ENCODE measurements around the gene REX1BD.

Gene REX1BD

DNA sequence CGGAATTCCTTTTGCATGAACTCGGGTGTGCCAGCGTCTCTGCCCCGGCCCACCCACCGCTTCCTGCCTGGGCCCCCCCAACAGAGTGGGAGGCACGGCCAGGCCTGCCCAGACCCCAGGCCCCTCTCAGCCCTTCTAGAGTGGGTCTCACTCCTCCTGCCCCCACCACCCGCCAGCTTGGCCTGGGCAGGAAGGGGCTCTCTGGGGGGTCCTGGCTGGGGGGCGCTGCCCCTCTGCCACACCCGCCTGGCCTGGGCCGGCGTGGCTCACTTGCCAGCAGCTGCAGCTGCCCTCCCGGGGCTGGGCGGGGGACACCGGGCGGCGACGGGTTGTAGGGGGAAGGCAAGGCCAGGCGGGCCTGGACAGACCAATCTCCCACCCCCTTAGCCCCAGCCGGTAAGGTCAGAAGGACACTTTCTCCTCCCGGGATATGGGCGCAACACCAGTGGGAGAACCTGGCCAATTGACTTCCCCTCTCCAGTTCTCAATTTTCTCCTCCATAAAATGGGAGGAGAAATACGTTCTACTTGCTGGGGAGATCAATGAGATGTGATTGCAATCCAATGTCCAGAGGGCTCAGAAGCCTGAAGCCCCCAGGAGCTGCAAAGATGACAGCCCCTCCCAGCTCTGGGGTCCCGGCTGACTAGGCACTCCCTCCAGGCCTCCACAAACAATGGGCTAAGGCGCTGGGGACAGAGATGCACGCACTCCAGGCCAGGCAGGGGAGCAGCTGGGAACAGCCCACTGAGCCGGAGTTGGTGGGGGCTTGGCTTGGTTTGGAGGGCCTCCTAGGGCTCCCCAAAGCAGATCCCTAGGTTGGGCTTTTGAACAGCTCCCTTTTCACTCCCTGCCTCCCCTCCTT lies 15.6 kb downstream of the REX1BD start:
- DNase-seq = no peak

DNA sequence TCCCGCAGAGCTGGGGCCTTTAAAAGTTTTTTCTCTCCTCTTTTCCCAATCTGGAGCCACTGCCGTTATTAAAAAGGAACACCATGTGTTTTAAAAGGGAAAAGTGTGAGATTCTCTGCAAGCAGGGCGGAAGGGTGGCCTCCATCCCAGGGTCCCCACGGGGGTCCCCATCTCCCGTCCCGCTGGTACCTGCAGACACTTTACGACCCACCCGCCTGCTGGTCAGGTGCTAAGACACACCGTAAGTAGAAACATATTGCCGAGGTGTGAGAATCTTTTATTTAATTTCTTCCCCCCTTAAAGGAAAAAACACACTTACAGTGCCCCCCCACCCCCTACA lies 16.2 kb downstream of the REX1BD start:
- DNase-seq = no peak

GRCh38 chr19:18605196-18605545 lies 16.6 kb downstream of the REX1BD start:
- DNase-seq = no peak

DNA sequence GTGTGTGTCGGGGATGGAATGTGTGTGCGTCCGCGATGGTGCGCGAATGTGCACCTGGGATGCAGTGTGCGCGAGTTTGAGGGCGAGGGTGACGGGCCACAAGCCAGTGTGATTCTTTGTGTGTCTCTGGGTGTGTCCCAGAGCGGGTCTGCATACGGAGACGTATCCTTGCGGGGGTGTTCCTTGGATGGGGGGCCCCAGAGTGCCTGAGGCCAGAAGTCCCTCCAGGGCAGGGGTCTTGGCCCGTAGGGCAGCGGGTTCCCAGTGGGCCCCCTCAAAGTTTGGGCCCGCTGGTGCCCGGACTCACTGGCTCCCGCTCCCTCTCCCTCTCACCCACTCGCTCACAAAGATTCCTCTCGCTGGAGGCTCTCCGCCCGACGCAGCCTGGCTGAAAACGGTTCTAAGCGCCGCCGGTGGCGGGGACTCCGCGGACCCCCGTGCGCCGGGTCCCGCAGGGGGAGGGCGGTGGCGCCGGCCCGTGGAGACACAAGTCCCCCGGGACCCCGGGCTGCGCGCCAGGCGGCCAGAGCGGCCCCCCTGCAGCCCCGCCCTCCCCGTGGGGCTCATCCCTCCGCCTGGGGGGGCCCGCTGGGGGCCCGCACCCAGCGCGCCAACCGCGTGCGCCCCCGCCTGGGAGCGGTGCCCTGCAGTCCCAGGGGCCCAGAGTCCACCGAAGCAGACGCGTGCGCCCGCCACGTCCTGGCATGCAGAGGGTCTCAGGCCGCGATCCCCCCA lies 17.1 kb downstream of the REX1BD start:
- DNase-seq = peak in 1 of 2 experiments; percentile 21

- no peak for DNase-seq
Measured at GRCh38 chr19:18606281-18607225, 18.0 kb downstream of the REX1BD start, which contains the start of gene CRLF1. TSS of gene CRLF1 (minus strand) at chr19:18606799. CDS start at chr19:18606656, 143 bp downstream.

DNA sequence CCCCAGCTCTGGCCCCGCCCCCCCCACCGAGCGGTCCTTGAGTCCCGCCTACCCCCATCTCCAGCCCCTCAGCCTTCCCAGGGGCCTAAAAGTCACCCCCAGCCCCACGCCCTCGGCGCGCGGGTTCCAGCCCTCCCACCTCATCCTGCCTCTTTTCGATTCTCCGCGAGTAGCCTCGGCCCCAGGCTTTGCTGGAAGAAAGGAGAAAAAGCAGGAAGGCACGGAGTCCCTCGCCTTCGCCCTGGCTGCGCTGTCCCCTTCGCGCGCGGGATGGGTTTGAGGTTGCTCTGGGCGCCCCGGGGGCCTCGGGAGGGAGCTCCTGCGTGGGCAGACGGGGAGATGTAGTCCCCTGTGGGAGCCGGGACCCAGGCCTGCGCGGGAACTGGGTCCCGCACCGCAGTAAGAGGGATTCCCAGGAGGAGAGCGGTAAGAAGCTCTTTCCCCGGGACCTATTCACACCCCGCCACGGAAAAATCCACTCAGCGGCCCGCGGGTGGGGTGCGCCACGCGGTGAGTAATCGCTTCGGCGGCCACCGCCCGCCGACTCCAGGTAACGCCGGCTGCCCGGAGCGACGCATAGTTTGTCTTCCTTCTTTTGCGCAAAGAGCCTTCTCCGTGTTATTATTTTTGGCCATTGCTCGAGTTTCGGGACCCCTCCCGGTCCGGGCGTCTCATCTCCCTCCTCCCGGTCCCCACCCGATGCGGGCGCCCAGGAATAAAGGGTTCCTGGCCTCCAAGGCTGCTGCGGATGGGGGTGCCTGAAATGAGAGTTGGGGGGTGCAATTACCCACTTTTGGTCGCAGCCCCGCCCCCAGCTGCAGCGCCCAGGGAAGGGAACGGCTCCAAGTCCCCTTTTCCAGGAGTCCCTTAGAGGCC lies 18.9 kb downstream of the REX1BD start:
- no peak for DNase-seq

- DNase-seq = no peak
Measured at GRCh38 chr19:18608102-18608804, 19.7 kb downstream of the REX1BD start.

DNA sequence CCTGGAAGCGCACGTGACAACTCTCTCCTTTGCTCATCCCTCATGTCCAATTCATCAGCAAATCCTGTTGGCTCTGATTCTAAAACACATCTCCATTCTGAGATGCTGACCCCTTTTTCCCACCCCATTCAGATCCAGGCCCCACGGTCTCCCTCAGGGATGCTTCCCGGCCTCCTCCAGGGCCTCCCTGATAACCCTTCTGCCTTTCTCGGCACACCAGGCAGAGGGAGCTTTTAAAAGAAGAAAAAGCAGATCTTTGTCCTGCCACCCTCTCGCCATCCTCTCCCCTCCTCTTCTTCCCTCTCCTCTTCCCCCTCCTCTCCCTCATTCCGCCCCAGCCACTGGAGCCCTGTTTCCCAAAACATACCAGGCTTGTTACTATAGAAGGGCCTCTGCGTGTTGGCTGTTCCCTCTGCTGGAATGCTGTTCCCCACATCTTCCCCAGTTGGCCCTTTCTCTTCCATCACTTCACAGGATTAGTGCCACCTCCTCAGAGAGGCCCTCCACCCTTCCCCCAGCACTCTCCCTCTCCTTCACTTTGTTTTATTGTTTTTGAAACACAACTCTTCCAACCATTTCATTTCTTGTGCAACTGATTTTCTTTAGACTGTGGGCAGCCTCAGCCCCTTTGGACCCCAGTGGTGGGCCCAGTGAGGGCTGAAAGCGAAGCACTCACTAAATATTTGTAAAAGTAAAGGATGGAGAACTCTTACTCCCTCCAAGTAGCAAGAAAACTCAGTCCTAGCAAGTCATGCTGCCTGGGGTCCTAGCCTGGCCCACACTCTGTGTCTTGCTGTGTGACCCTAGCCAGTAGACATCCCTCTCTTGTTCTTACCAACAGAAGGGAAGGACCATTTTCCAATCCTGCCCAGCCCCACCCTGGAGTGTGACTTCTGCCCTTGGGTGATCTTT lies 20.5 kb downstream of the REX1BD start:
- DNase-seq = no peak

GRCh38 chr19:18609717-18610051 lies 21.1 kb downstream of the REX1BD start:
- DNase-seq = no peak

DNA sequence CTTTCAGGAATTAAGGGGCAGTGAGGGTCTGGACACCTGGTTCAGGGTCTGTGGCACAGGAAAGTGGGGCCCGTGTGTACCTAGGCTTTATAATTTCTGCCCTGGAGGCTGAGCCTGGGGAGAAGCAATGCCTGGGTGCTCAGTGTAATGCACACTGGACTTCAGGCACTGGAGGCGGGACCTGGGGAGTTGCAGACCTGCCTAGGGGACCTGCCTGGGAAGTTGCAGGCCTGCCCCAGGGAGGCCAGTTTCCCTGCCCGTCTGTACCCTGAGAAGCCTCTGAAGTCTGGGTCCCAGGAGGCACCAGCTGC lies 21.6 kb downstream of the REX1BD start:
- no peak for DNase-seq

DNA sequence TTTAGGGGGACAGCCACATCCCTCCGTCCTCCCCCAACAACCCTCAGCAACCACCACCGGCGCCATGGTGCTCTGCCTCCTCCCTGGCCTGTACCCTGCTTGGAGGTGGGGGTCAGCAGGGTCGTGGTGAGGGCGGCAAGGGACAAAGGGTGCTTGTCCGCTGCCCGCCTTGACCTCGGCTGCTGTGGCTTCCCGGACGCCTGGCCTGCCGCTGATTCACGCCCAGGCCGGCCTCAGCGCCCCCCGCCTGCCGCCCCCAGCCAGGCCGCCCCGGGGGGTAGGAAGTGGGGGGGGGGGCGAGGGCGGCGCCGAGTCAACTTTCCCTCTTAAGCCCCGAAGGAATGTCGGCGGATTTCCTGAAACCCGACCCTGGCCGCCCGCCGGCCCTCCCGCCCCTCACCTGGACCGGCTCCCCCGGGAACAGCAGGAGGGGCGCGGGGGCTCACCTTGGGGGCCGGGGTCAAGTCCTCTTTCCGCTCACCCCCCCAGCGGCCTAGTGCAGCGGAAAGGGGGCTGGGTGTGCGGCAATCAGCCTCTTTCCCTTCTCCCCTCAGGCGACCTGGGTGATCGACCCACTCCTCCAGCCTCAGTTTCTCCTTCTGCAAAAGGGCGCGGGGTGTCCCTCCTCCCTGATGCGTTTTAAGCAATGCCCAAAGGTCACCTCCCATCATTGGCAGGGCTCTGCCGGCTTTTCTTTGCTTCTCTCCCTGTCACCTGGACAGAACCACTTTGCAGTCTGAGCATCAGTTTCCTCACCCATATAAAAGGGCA lies 22.1 kb downstream of the REX1BD start:
- no peak for DNase-seq

GRCh38 chr19:18611327-18612050 lies 22.9 kb downstream of the REX1BD start:
- DNase-seq = no peak

DNA sequence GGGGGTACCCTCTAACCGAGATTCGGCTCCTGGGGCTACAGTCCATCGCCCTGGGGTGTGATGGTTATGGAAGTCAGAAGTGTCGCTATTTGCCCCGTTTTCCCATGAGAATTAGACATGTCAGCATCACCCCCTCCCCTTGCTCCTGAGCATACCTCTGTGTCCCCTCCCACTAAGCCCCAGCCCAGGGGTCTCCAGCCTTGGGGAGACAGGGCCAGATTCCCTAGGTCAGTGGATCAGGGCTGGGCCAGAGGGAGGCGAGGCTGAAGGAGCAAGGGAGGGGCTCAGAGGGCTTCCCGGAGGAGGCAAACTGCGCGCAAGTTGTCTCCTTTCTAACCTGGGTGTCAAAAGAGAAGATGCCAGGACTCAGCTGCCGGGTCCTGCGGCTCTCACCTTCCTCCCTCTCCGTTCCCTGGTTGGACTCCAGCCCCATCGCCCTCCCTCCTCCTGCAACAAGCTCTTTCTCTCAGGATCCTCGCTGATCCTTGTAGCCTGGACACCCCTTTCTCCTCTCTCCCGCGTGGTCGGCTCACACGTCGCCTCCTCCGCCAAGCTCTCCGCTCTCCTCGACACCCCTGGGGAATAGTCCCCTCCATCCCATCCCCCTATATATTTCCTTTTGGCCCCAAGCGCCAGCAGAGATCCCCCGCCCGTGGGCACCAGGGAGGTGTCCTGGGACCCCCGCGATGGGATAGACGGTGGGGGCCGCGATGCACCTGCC lies 23.6 kb downstream of the REX1BD start:
- DNase-seq = peak in 1 of 2 experiments; percentile 34

DNA sequence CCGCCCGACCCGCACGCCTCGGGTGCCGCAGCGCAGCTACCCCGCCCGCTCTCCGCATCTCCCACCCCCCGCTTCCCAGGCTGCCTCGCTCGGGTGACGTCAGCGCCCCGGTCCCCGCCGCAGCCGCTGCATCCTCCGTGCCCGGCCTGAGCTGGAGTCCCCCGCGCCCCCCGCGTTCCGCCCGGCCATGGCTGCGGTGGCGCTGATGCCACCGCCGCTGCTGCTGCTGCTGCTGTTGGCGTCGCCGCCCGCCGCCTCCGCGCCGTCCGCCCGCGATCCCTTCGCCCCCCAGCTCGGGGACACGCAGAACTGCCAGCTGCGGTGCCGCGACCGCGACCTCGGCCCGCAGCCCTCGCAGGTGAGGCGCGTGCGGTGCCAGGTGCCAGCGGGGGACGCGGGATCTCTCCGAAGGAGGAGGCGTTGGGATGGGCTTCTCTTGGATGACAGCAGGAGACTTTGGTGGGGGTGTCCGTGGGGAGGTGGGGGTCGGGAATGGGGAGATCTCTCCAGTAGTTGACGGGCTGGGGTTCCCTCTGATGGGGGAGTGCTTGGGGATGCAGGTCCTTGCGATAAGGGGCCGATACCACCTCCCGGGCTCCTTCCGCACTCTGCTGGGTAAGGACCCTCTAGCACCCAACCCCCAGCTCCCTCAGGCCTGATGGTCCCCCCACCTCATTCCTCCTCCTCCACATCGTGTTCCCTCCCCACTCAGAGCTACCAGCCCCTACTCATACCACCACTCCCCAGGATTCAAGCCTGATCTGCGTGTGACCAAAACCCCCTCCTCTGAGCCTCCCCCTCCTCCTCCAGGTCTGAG lies 24.4 kb downstream of the REX1BD start, which contains the start of gene TMEM59L:
TSS of gene TMEM59L (plus strand) at position 99 of the 817 bp plus-strand sequence. CDS start at position 188, 89 bp downstream.
- DNase-seq = peak in 1 of 2 experiments; percentile 18

DNA sequence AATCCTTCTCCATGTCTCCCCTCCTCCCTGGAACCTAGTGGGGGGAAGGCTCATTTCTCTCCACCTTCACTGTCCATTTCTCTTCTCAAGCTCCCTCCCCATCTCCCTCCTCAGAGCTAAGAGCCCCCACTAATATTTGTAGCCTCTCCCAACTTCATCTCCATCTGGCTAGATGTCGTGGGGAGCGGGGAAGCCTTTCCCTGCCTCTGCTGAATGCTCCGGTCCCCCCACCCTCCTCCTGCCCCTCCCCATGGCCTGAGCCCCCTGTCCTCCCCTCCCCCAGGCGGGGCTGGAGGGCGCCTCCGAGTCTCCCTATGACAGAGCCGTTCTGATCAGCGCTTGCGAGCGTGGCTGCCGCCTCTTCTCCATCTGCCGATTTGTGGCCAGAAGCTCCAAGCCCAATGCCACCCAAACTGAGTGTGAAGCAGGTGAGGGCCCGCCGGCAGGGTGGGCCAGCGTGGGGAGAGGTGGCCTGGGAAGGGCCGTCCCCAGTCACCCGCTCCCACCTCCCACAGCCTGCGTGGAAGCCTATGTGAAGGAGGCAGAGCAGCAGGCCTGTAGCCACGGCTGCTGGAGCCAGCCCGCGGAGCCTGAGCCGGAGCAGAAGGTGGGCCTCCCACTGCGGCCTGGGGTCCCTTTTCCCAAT lies 25.1 kb downstream of the REX1BD start:
- DNase-seq = no peak

- DNase-seq = no peak
Measured at GRCh38 chr19:18616023-18616422, 27.4 kb downstream of the REX1BD start.

GRCh38 chr19:18617562-18617961 lies 29.0 kb downstream of the REX1BD start:
- DNase-seq = no peak

All from NCI-H526 (cell line).